CD14-positive monocyte (primary cell): Measurements from ENCODE around the gene PARG. TPM values are rescaled to one million over a fixed set of nuclear protein-coding genes. Genes with fewer than 3 reads are reported as not detected.

Source experiments
- DNase-seq, 3 donors: peaks; one replicate each; pipeline ENCODE4 v3.0.0-alpha.2; 2011 to 2022
- H2AFZ ChIP-seq: 2 replicates; pipeline ENCODE4 v1.6.0; 2012; ENCODE audit warnings: mild to moderate bottlenecking, low read depth, low read length, inconsistent platforms; ENCODE audit not compliant: insufficient read depth, poor library complexity, severe bottlenecking
- H3K27ac ChIP-seq, 2 donors: 1 replicate in 1 of 2; 2 replicates in 1 of 2; pipeline ENCODE4 v1.5.1; 2012 to 2013; ENCODE audit warnings: low read length in 2 of 2, control low read depth in 1 of 2, inconsistent platforms in 1 of 2, low read depth in 1 of 2, mild to moderate bottlenecking in 1 of 2
- H3K27me3 ChIP-seq, 2 donors: one replicate each; pipeline versions ENCODE4 v1.6.0 to v1.6.1; 2011 to 2013; ENCODE audit warnings: low read length in 2 of 2; ENCODE audit not compliant: control insufficient read depth in 2 of 2, insufficient read depth in 2 of 2
- H3K36me3 ChIP-seq, 2 donors: replicated peaks in 1 of 2; 1 replicate in 1 of 2; 2 replicates in 1 of 2; pipeline versions ENCODE4 v1.5.1 to v1.6.1; 2012 to 2013; ENCODE audit warnings: low read length in 2 of 2, control low read depth in 1 of 2, inconsistent platforms in 1 of 2, mild to moderate bottlenecking in 1 of 2; ENCODE audit not compliant: insufficient read depth in 2 of 2, control insufficient read depth in 1 of 2
- H3K4me1 ChIP-seq, 2 donors: 1 replicate in 1 of 2; 2 replicates in 1 of 2; pipeline versions ENCODE4 v1.5.1 to v1.6.1; 2012 to 2013; ENCODE audit warnings: low read length in 2 of 2, control low read depth in 1 of 2, inconsistent platforms in 1 of 2, mild to moderate bottlenecking in 1 of 2, moderate library complexity in 1 of 2; ENCODE audit not compliant: insufficient read depth in 2 of 2, control insufficient read depth in 1 of 2
- H3K4me2 ChIP-seq: replicated peaks from 2 replicates; pipeline ENCODE3; 2012; ENCODE audit warnings: low read length, moderate library complexity, mild to moderate bottlenecking; ENCODE audit not compliant: poor library complexity, severe bottlenecking; ENCODE audit errors: extremely low read depth
- H3K4me3 ChIP-seq, 3 experiments: fragments of 200-600 bp in 1 of 3; sonication (generic) in 1 of 3; replicated peaks in 1 of 3; 1 replicate in 2 of 3; 2 replicates in 1 of 3; pipeline ENCODE4 v1.5.1; 2011 to 2013; ENCODE audit warnings: low read length in 3 of 3, mild to moderate bottlenecking in 3 of 3, control low read depth in 2 of 3, low read depth in 2 of 3, inconsistent platforms in 1 of 3, moderate library complexity in 1 of 3
- H3K79me2 ChIP-seq: 2 replicates; pipeline ENCODE4 v1.6.0; 2012; ENCODE audit warnings: mild to moderate bottlenecking, control low read depth, inconsistent platforms, low read length, moderate library complexity; ENCODE audit not compliant: insufficient read depth
- H3K9ac ChIP-seq: 2 replicates; pipeline ENCODE4 v1.6.0; 2017; ENCODE audit warnings: low read length, mild to moderate bottlenecking; ENCODE audit not compliant: insufficient read depth, poor library complexity, severe bottlenecking
- H3K9me3 ChIP-seq, 2 donors: replicated peaks in 1 of 2; 1 replicate in 1 of 2; 2 replicates in 1 of 2; pipeline versions ENCODE4 v1.5.1 to v1.6.1; 2012 to 2013; ENCODE audit warnings: low read length in 2 of 2, control low read depth in 1 of 2; ENCODE audit not compliant: control insufficient read depth in 1 of 2, insufficient read depth in 1 of 2
- H4K20me1 ChIP-seq: 2 replicates; pipeline ENCODE4 v1.6.0; 2012; ENCODE audit warnings: mild to moderate bottlenecking, low read length, control low read depth, moderate library complexity; ENCODE audit not compliant: insufficient read depth
- H3K27ac Mint-ChIP-seq, 7 donors: one replicate each; pipeline ENCODE4 v1.8.0; 2020; ENCODE audit warnings: mild to moderate bottlenecking in 7 of 7, mixed read lengths in 7 of 7, moderate library complexity in 6 of 7, inconsistent platforms in 2 of 7
- H3K27me3 Mint-ChIP-seq, 3 donors: one replicate each; pipeline ENCODE4 v1.8.0; 2021 to 2022; ENCODE audit warnings: low read depth in 3 of 3, mild to moderate bottlenecking in 3 of 3, mixed read lengths in 3 of 3, moderate library complexity in 3 of 3, inconsistent platforms in 1 of 3
- H3K36me3 Mint-ChIP-seq, 2 donors: one replicate each; pipeline ENCODE4 v1.8.0; 2020; ENCODE audit warnings: mixed read lengths in 2 of 2, inconsistent platforms in 1 of 2, mild to moderate bottlenecking in 1 of 2
- H3K4me1 Mint-ChIP-seq: one replicate; pipeline ENCODE4 v1.8.0; 2020; ENCODE audit warnings: mild to moderate bottlenecking, mixed read lengths
- H3K4me3 Mint-ChIP-seq, 2 donors: one replicate each; pipeline ENCODE4 v1.8.0; 2020; ENCODE audit warnings: mild to moderate bottlenecking in 2 of 2, mixed read lengths in 2 of 2, moderate library complexity in 1 of 2
- H3K9me3 Mint-ChIP-seq, 7 donors: one replicate each; pipeline ENCODE4 v1.8.0; 2020 to 2022; ENCODE audit warnings: mixed read lengths in 7 of 7, mild to moderate bottlenecking in 6 of 7, moderate library complexity in 6 of 7, inconsistent platforms in 2 of 7
- CTCF ChIP-seq: fragments of 200-600 bp; IDR thresholded peaks from one replicate; pipeline ENCODE4 v1.8.0; 2022; ENCODE audit warnings: antibody characterized with exemption, mild to moderate bottlenecking
- WGBS: methylation state at CpG from one replicate; pipeline ENCODE4 v1.1.5; 2013; ENCODE audit warnings: missing lambda C conversion rate; ENCODE audit not compliant: insufficient coverage; 5-methylcytosine and 5-hydroxymethylcytosine counted together
- intact Hi-C, 2 donors: fragments of 100-400 bp; cut with micrococcal nuclease; formaldehyde crosslinking; loops; one replicate each; pipeline versions ENCODE4 v1.15.0 to v1.15.1; 2023
- polyA plus RNA-seq, 3 donors: library from polyadenylated mRNA; depleted of rRNA in 1 of 3; unstranded in 2 of 3; stranded (reverse) in 1 of 3; fragments of 300-500 nt in 2 of 3; fragments of >200 nt in 1 of 3; fragmentation: Illumina TruSeq in 2 of 3; gene quantifications; 1 replicate in 2 of 3; 2 replicates in 1 of 3; pipeline ENCODE4 v1.2.3, GENCODE V29; 2012 to 2021

The PARG gene
- polyA plus RNA-seq, 3 donors: 6.3 to 8.0 (median 7.5) TPM

- H2AFZ ChIP-seq: no peak overlapping the region
- peaks cover 0 to 11% (median 0%) of the 10 kb centered on the region in 7 donors for H3K9me3 Mint-ChIP-seq
- no peak overlapping the region for H3K9ac ChIP-seq
- H3K4me1 Mint-ChIP-seq: no peaks in the 10 kb centered on the region
- H3K4me3 Mint-ChIP-seq: peak overlapping the region in 1 of 2 donors; percentile 24
- H3K27ac ChIP-seq: no peak overlapping the region
- WGBS: 71% methylated on average over 4 of the region's 5 CpGs
- H3K36me3 ChIP-seq: no peaks in the 10 kb centered on the region
- no peak overlapping the region for H3K4me2 ChIP-seq
- no peak overlapping the region for H3K4me3 ChIP-seq
- DNase-seq: no peak
- H3K36me3 Mint-ChIP-seq: no peaks in the 10 kb centered on the region
- H3K79me2 ChIP-seq: no peaks in the 10 kb centered on the region
- peaks cover 8 to 17% (median 10%) of the 10 kb centered on the region in 3 donors for H3K27me3 Mint-ChIP-seq
- no peaks in the 10 kb centered on the region for H3K9me3 ChIP-seq
- no peak for TF ChIP-seq CTCF
- no peak overlapping the region for H3K27ac Mint-ChIP-seq
- no peaks in the 10 kb centered on the region for H4K20me1 ChIP-seq
- H3K27me3 ChIP-seq: no peaks in the 10 kb centered on the region
- intact Hi-C loops: no loop called here
- H3K4me1 ChIP-seq: no peaks in the 10 kb centered on the region
These were observed 158.2 kb downstream of the PARG start for GRCh38 chr10:49783645-49784044.

- Histone ChIP-seq H3K4me3 (no peak overlapping the region), H3K27me3 (no peaks in the 10 kb centered on the region), H2AFZ (no peak overlapping the region), H3K27ac (no peak overlapping the region), H3K9me3 (no peaks in the 10 kb centered on the region), H4K20me1 (no peaks in the 10 kb centered on the region), H3K9ac (no peak overlapping the region), H3K4me1 (no peaks in the 10 kb centered on the region), H3K36me3 (no peaks in the 10 kb centered on the region), H3K79me2 (no peaks in the 10 kb centered on the region), H3K4me2 (no peak overlapping the region)
- Mint-ChIP-seq H3K36me3 (no peaks in the 10 kb centered on the region), H3K27ac (no peak overlapping the region), H3K4me3 (no peak overlapping the region), H3K4me1 (no peaks in the 10 kb centered on the region), H3K9me3 (peaks cover 0 to 14% (median 0%) of the 10 kb centered on the region in 7 donors), H3K27me3 (peaks cover 7 to 14% (median 10%) of the 10 kb centered on the region in 3 donors)
- TF ChIP-seq CTCF: no peak
- no peak for DNase-seq
- intact Hi-C loops: no loop called here
These were observed 160.6 kb downstream of the PARG start for GRCh38 chr10:49781247-49781646.
